Measurements from ENCODE around the gene CRLF3.

DNA sequence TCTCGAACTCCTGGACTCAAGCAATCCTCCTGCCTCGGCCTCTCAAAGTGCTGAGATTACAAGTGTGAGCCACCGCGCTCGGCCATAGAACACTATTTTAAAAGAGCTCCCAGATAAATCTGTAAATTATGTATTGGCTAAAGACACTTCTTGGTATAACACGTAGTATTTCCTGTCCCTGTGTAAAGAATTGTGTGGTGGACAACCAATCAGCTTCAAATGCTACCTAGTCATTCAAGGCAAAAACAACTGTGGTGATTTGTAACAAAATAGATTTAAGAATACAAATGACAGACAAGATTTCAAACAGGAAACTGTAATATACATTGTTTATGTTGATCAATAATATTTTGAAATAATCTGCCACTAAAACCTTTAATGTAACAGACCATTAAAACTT is 14.6 kb downstream of the CRLF3 start:
- TF ChIP-seq, protein P1, sequence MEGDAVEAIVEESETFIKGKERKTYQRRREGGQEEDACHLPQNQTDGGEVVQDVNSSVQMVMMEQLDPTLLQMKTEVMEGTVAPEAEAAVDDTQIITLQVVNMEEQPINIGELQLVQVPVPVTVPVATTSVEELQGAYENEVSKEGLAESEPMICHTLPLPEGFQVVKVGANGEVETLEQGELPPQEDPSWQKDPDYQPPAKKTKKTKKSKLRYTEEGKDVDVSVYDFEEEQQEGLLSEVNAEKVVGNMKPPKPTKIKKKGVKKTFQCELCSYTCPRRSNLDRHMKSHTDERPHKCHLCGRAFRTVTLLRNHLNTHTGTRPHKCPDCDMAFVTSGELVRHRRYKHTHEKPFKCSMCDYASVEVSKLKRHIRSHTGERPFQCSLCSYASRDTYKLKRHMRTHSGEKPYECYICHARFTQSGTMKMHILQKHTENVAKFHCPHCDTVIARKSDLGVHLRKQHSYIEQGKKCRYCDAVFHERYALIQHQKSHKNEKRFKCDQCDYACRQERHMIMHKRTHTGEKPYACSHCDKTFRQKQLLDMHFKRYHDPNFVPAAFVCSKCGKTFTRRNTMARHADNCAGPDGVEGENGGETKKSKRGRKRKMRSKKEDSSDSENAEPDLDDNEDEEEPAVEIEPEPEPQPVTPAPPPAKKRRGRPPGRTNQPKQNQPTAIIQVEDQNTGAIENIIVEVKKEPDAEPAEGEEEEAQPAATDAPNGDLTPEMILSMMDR (conservative IDR thresholded peaks at IDR 0.05 in 1 of 2, IDR thresholded peaks at IDR 0.05 in 1 of 2; ENCODE audit: low read depth in 1 of 2, low read length in 2 of 2), result no peak
- TF ChIP-seq EZH2 (IDR thresholded peaks at IDR 0.05; ENCODE audit: low read length, missing control alignments), result no peak

Measured in fibroblast of lung (primary cell).